Skeletal muscle tissue (tissue), 4 donors: Measurements from ENCODE around the gene GTF2H4. TPM values are rescaled to one million over a fixed set of nuclear protein-coding genes. Genes with fewer than 3 reads are reported as not detected.

Experiments used
- H3K27ac ChIP-seq: one replicate; pipeline ENCODE4 v1.7.0; 2013; ENCODE audit warnings: mild to moderate bottlenecking, low read depth, low read length, inconsistent platforms
- H3K27me3 ChIP-seq, 3 donors: one replicate each; pipeline ENCODE4 v1.7.0; 2013; ENCODE audit warnings: low read length in 3 of 3; ENCODE audit not compliant: control insufficient read depth in 3 of 3, insufficient read depth in 3 of 3
- H3K36me3 ChIP-seq, 3 donors: one replicate each; pipeline ENCODE4 v1.7.0; 2013; ENCODE audit warnings: low read length in 3 of 3; ENCODE audit not compliant: control insufficient read depth in 3 of 3, insufficient read depth in 3 of 3
- H3K4me1 ChIP-seq, 3 donors: one replicate each; pipeline ENCODE4 v1.7.0; 2013; ENCODE audit warnings: low read length in 3 of 3, mild to moderate bottlenecking in 3 of 3; ENCODE audit not compliant: control insufficient read depth in 3 of 3, insufficient read depth in 3 of 3
- H3K4me3 ChIP-seq, 3 donors: one replicate each; pipeline ENCODE4 v1.7.0; 2013; ENCODE audit warnings: low read length in 3 of 3
- H3K9ac ChIP-seq, 3 donors: one replicate each; pipeline ENCODE4 v1.7.0; 2013; ENCODE audit warnings: low read length in 3 of 3, mild to moderate bottlenecking in 3 of 3, moderate library complexity in 2 of 3, low read depth in 1 of 3
- H3K9me3 ChIP-seq, 3 donors: one replicate each; pipeline ENCODE4 v1.7.0; 2013; ENCODE audit warnings: low read length in 3 of 3; ENCODE audit not compliant: control insufficient read depth in 3 of 3
- total RNA-seq: library from RNA; depleted of rRNA; stranded (reverse); fragments of >200 nt; gene quantifications from one replicate; pipeline ENCODE4 v1.2.3, GENCODE V29; 2014
- donor health status: Osteomylitis.

GTF2H4 gene
- total RNA-seq, 1 donor from 2014 or later: 7.3 TPM

DNA sequence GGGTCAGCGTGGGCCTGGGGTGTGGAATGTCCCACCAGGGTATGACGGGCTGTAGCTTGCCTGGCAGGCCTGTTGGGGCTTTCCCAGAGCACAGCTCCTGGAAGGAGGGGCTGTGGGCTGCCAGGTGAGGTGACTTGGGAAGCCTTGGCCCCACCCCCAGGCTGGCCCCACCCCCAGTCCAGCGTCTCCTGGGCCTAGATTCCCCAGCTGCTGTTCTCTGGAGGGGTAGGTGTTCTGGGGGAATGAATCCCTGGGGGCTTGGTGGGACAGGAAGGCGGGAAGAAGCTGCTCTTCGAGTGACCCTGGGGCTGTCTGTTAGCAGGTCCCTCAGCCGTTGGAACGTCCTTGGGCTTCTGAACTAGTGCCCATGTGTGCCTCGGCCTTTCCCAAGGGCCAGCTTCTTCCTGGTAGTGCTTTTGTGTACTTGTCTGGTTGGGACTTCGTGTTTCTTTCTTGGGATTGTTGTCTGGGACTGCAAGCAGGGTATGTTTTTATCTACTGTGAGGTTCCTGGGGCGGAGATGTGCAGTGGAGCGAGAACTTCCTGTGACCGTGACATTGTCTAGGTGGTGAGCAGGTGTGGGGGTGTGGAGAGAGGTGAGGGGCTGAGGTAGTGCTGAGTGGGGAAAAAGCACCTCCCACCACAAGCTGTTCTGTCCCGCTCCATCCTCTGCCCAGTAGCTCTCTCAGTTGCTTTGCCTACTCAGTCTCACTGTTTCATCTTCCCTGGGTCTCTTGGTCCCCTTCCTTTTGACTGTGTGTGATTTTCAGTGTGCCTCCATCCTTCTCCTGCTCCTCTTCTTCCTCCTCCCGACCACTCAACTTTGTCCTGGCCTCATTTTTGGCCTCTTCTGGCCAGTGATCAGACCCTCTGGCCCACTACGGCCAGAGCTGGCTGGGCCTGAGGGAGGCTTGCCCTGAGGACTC, 25.0 kb upstream of the GTF2H4 start:
- peaks cover 46 to 67% (median 59%) of the 10 kb centered on the region in 3 donors for H3K4me1 ChIP-seq

DNA sequence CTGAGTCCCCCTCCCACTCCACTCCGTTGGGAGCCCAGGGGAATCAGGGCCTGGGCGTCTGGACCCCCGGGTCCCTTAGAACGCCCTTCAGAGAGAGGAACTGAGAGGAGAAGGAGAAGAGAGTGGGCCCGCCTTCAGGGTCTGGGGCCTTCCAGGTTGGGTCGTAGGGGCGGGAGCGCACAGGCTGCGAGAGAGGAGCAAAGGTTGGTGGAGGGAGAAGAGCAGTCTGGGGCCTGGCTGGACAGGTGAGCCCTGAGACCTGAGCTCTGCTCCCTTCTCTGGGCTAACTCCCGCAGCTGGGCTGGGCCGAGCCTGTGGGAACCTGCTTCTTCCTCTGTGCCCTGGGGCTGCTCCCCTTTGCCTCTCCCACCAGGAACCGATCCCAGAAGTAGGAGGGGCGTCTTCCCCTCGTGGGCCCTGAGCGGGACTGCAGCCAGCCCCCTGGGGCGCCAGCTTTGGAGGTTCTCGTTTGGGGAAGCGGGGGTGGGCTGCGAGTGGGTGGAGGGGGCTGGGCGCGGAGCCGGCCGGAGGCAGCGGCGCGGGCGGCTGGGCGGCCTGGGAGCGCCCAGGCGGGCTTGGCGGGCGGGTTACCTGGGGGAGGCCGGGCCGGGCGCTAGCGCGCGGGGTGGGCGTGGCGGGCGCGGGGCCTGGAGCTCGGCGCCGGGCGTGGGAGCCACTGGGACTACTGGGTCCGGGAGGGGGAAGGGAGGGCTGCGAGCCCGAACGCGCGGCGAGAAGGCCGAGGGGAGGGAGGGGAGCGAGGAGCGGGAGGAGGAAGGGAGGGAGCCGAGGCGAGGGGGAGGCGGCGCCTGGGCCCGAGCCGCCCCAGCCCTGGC, 24.1 kb upstream of the GTF2H4 start, which contains the start of gene DDR1:
DDR1 (plus strand) TSS at position 835 of the 836 bp plus-strand sequence. CDS start 4,211 bp downstream, outside the sequence.
- Histone ChIP-seq H3K36me3 (peaks cover 2 to 4% (median 3%) of the 10 kb centered on the region in 3 donors), H3K4me3 (peak within 1 kb of the TSS; percentile 83 to 88 (median 88)), H3K27ac (peak within 1 kb of the TSS; percentile 93), H3K9me3 (no peaks in the 10 kb centered on the region), H3K27me3 (no peaks in the 10 kb centered on the region), H3K9ac (peak within 1 kb of the TSS; percentile 81 to 89 (median 86)), H3K4me1 (peaks cover 44 to 65% (median 59%) of the 10 kb centered on the region in 3 donors)

More for the DNA sequence above, 25.0 kb upstream of the GTF2H4 start:
- H3K4me3 ChIP-seq: peak overlapping the region; percentile 33 to 88 (median 83)
- no peaks in the 10 kb centered on the region for H3K9me3 ChIP-seq
- H3K9ac ChIP-seq: peak overlapping the region; percentile 74 to 89 (median 86)
- peak overlapping the region; percentile 93 for H3K27ac ChIP-seq
- no peaks in the 10 kb centered on the region for H3K27me3 ChIP-seq
- H3K36me3 ChIP-seq: no peaks in the 10 kb centered on the region

- H3K4me1 ChIP-seq: peaks cover 45 to 65% (median 65%) of the 10 kb centered on the region in 3 donors
- H3K4me3 ChIP-seq: peak overlapping the region; percentile 83 to 88 (median 88)
- H3K9ac ChIP-seq: peak overlapping the region; percentile 78 to 89 (median 81)
- peaks cover 10 to 13% (median 11%) of the 10 kb centered on the region in 3 donors for H3K36me3 ChIP-seq
- H3K27ac ChIP-seq: peak overlapping the region; percentile 93
- no peaks in the 10 kb centered on the region for H3K9me3 ChIP-seq
- no peaks in the 10 kb centered on the region for H3K27me3 ChIP-seq
Observed at GRCh38 chr6:30884521-30885480, 23.2 kb upstream of the GTF2H4 start.

- H3K4me1 ChIP-seq: peaks cover 45 to 72% (median 71%) of the 10 kb centered on the region in 3 donors
- H3K9ac ChIP-seq: peak overlapping the region; percentile 78 to 89 (median 81)
- H3K4me3 ChIP-seq: peak overlapping the region; percentile 83 to 88 (median 88)
Observed at GRCh38 chr6:30885481-30885998, 22.5 kb upstream of the GTF2H4 start.

DNA sequence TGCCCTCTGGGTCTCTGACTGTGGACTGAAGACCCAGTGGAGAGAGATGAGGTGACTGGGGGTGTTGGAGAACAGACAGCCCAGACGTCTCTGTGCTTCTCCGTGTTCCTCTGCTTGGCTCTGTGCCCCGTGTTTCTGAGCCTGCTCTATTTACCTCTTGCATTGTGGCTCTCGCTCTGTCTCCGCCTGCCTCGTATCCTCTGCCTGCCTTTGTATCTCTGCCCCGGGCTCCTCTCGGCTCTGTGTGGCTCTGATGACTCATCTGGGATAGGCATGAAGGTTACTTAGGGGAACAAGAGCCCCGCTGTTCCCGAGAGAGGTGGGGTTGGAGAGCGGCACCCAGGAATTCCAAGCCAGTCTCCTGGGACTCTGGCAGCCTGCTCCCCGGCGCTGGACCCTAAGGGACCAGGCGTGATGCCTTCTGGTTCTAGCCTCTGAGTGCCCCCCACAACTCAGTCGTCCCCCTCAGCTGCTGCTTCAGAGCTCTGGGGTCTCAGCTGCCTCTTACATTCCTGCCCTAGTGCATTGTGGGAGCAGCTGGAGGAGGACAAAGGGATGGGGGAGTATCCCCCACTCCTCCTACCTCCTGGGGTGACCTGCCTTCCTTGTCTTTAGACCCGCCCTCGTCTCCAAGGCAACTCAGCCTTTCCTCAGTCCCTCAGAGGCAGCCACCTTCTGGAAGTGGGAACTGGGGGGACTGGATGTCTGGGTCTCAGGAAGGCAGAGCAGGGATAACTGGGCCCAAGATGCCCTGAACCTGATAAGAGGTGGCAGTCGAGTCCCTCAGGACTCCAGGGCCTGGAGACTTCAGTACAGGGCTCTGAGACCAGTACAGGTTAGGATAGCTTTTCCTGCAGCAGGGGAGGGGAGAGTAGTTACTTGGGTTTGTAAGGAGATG, 21.8 kb upstream of the GTF2H4 start:
- Histone ChIP-seq H3K27ac (peak overlapping the region; percentile 93), H3K4me3 (peak overlapping the region; percentile 83 to 88 (median 88)), H3K27me3 (no peaks in the 10 kb centered on the region), H3K9ac (peak overlapping the region; percentile 78 to 89 (median 81)), H3K9me3 (no peaks in the 10 kb centered on the region), H3K4me1 (peaks cover 45 to 72% (median 71%) of the 10 kb centered on the region in 3 donors), H3K36me3 (peaks cover 23 to 27% (median 24%) of the 10 kb centered on the region in 3 donors)

More at GRCh38 chr6:30885481-30885998, 22.5 kb upstream of the GTF2H4 start:
- H3K36me3 ChIP-seq: peaks cover 17 to 20% (median 18%) of the 10 kb centered on the region in 3 donors
- H3K27me3 ChIP-seq: no peaks in the 10 kb centered on the region
- H3K27ac ChIP-seq: peak overlapping the region; percentile 93
- H3K9me3 ChIP-seq: no peaks in the 10 kb centered on the region

DNA sequence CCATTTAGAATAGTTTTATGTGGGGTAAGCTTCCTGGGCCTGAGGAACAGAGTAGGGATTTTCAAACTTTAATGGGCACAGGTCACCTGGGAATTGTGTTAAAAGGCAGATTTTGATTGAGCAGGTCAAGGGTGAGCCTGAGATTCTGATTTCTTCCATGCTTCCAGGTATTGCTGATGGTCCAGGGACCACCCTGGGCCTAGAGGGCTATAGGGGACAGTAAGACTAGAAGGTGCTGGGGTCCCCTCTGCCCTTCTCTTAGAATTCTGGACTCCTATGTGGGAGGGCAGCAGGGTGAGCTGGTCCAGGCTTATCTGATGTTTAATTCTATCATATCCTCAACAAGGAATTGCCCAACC, 21.1 kb upstream of the GTF2H4 start:
- Histone ChIP-seq H3K27me3 (no peaks in the 10 kb centered on the region), H3K4me1 (peaks cover 43 to 66% (median 65%) of the 10 kb centered on the region in 3 donors), H3K9ac (peak overlapping the region; percentile 78 to 89 (median 81)), H3K36me3 (peaks cover 29 to 34% (median 30%) of the 10 kb centered on the region in 3 donors), H3K4me3 (peak overlapping the region in 2 of 3 donors; percentile 83 to 88), H3K27ac (peak overlapping the region; percentile 93), H3K9me3 (no peaks in the 10 kb centered on the region)

DNA sequence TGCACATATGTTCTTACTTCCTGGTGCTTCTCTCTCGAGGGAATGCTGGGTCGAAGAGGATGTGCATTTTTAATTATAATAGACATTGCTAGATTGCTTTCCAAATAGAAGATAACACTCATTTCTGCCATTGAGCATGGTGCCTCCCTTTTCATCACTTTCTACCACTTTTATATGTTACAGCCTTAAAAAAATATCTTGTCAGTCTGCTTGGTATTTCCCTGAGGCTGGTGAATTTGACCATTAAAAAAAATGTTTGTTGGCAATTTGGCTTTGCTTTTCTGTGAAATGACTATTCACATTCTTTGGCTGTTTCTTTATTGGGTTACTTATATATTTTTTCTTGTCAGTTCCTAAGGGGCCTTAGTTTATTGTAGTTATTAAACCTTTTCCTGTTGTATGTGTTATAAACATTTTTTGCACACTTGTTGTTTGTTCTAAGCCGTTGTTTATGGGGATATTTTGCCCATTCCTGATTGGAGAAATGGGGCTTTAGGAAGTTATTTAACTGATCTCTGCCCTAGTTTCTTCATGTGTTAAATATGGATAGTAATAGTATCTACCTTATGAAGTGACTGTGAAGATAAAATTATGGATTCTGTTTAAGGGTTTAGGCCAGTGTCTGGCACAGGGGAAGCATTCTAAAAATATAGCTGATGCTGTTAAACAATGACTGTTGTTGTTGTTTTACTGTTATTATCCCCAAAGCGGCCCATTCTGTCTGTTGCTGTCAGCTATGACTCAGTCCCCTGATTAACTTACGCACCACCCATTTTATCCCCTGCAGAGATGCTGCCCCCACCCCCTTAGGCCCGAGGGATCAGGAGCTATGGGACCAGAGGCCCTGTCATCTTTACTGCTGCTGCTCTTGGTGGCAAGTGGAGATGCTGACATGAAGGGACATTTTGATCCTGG, 19.8 kb upstream of the GTF2H4 start:
- H3K9ac ChIP-seq: peak overlapping the region; percentile 2 to 24 (median 10)
- H3K36me3 ChIP-seq: peaks cover 41 to 46% (median 43%) of the 10 kb centered on the region in 3 donors
- no peak overlapping the region for H3K27ac ChIP-seq
- no peaks in the 10 kb centered on the region for H3K9me3 ChIP-seq
- peak overlapping the region in 1 of 3 donors; percentile 15 for H3K4me3 ChIP-seq
- H3K27me3 ChIP-seq: no peaks in the 10 kb centered on the region
- peaks cover 32 to 54% (median 53%) of the 10 kb centered on the region in 3 donors for H3K4me1 ChIP-seq
